GM21447 (cell line): ENCODE data around the gene SLC2A11.

ENCODE experiments used
- ATAC-seq: cut with Tn5 transposase; IDR thresholded peaks from one replicate; pipeline ENCODE4 v1.9.1; 2021; ENCODE audit not compliant: unreplicated experiment

Gene SLC2A11

DNA sequence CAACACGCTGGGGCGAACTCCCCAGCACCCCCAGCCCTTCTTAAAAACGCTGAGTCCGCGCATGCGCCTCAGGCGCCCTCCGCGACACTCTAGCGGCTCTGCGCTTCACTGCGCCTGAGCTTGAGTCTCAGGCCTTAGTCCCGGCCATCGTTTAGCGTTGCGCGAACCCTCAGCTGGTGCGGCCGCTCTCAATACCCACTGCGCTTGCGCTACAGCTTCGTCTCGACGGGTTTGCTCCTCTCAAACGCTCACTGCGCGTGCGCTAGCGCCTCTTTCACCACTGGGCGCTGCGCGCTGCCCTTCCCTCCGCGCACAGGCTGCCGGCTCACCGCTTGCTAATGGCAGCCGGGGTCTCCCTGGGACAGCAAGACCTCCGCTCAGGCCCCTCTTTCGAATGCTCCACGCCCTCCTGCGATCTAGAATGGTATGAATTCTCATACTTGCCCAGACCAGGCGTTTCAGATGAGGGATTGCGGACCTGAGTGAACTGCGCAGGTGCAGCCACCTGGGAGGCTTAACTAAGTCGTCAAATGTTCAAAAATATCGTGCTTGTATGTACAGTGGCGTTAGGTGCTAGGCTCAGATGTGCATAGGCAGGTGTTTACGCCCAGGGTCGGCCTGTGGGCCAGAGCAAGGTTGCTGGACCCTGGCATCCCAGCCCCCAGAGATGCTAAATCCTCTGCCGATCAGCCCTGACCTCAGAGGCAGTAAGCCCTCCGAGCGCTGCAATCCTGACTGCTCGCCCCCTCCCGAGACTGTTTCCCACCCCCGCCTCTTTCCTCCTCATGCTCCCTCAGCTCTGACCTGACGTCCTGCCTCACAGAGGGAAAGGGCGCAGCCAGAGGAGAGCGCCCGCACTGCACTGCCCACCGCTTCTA, at the start of gene SLC2A11:
Gene SLC2A11 (plus strand): TSS at position 270 of the 878 bp plus-strand sequence. CDS start 125 bp downstream, at position 395.
- ATAC-seq, result peak; percentile 86

DNA sequence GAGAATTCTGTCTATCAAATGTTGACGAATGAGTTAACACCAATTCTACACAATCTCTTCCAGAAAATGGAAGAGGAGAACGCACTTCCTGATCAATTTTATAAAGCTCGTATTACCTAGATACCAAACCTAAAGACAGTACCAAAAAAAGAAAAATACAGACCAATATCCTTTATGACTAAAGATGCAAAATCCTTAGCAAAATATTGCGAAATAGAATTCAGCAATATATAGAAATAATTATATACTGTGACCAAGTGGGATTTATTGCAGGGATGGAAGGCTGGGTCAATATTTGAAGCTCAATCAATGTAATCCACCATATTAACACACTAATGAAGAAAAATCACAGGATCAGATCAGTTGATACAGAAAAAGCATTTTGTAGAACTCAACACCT, 45.3 kb upstream of the SLC2A11 start:
- no peak for ATAC-seq

- ATAC-seq, result no peak
These were observed 42.0 kb upstream of the SLC2A11 start for GRCh38 chr22:23815541-23816155.

DNA sequence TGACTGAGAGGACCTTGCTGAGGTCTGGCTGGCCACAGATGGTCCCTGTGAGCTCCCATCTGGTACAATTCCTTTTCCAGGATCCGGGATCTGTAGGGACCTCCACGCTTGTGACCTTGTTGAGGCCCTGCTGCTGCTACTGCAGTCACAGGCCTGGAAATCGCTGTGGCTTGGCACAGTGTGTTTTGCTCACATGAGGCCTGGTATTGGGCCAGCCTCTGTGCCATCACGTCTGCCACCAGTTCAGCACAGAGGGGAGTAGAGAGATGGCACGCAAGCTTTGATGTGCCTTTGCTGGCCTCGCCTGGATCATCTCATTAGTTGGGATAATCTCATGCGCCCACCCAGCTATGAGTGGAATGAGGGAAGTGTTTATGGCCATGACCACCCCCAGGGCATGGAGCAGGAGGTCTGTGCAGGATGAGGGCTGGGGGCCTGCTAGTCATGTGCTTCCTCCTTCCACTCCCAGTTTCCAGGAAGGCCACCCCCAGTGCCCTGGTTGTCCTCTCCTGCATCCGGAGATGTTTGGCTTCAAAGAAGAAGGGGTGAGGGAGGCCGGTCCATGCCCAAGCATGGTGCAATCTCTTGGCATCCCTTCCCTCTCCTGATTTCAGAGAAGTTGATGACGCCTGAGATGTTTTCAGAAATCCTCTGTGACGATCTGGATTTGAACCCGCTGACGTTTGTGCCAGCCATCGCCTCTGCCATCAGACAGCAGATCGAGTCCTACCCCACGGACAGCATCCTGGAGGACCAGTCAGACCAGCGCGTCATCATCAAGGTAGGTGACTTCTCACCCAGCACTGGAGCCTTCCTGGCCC, 41.3 kb upstream of the SLC2A11 start:
- no peak for ATAC-seq

DNA sequence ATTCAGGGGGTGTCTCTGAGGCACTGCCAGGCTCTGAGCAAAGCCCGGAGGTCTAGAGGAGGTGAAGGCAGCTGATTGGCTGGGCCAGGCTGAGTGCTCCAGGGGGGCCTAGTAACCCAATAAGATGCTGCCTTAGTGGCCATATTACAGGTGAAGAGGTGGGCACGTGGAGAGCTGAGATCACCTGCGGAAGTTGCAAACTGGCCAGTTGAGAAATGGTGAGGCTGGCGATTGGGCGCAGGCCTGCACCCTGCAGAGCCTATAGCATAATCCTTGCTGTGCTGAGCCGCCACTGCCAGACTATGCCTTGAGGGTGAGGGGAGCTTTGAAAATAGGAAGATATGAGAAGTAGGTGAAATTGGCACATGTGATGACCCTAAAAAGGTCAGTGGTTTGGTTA, 40.5 kb upstream of the SLC2A11 start:
- no peak for ATAC-seq

DNA sequence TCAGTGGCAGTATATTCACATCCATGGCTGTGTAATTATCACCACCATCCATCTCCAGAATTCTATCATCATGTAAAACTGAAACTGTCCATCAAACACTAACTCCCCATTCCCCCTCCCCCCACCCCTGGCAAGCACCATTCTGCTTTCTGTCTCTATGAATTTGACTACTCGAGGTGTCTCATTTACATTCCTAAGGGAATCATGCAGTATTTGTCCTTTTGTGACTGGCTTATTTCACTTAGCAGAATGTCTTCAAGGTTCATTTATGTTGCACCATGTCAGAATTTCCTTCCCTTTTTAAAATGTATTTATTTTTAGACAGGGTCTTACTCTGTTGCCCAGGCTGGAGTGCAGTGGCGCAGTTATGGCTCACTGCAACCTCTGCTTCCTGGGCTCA, 39.1 kb upstream of the SLC2A11 start:
- ATAC-seq, result no peak

DNA sequence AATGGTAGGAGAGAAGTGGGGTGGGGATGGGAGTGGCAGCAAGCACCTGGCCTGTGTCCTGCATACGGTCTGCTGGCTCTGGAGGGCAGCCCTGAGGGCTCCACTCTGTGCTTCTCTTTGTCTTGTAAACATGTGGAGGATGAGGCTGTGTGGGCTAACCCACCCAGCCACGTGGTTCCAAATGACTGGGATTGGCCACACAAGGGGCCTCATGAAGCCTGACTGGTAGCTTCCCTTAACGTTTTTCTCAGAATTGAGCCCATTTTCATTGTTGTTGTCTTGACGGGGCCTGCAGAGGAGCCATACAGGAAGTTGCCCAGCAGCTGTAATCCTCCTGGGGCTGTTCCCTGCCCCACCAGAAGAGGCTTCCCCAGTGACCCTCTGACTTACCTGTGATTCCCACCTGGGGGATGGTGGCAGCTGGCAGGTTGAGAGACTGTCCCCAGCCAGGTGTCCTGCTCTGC, 36.9 kb upstream of the SLC2A11 start:
- ATAC-seq, result no peak

DNA sequence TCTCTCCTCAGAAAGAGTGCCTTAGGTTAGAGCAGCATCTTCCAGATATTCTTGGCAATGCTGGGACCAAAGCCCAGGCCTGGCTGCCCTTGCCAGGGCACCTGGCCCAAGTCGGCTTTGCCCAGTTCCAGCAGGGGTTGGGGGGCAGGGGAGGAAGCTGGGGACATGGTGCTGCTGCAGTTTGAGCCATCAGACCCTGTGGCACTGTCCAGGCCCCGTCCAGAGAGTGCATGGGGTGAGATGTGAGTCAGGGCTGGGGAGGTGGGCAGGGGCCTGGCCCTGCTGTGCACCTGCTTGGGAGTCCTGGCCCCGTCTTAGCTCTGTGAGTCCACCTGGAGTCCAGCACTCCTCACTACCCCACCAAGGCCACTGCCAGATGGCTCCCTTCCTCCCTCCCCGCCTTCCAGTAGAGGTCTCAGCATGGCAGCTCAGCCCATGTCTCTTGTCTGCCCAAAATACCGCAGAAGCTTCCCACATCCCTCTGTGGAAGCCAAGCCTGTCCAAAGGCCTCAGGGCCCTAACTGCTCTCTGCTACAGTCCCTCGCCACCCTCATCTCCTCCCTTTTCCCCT, 35.5 kb upstream of the SLC2A11 start:
- no peak for ATAC-seq

DNA sequence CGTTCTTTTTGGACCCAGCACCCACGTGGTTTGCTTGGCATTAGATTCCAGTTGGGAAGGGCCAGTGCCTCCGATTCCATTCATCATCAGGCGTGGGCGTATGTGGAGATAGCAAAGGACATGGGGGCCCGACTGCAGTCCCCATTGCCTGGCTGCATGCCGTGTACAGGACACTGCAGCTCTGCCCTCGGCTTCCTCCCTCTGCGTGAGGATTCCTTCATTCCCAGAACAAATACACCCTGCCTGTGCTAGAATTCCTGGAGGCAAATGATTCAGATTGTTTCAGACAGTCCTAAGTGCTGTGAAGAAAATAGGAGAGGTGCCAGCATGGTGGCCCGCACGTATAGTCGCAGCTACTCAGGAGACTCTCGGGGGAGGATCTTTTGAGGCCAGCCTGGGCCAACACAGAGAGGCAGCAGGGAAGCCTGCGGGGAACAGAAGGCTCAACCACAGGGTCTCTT, 34.3 kb upstream of the SLC2A11 start:
- no peak for ATAC-seq

DNA sequence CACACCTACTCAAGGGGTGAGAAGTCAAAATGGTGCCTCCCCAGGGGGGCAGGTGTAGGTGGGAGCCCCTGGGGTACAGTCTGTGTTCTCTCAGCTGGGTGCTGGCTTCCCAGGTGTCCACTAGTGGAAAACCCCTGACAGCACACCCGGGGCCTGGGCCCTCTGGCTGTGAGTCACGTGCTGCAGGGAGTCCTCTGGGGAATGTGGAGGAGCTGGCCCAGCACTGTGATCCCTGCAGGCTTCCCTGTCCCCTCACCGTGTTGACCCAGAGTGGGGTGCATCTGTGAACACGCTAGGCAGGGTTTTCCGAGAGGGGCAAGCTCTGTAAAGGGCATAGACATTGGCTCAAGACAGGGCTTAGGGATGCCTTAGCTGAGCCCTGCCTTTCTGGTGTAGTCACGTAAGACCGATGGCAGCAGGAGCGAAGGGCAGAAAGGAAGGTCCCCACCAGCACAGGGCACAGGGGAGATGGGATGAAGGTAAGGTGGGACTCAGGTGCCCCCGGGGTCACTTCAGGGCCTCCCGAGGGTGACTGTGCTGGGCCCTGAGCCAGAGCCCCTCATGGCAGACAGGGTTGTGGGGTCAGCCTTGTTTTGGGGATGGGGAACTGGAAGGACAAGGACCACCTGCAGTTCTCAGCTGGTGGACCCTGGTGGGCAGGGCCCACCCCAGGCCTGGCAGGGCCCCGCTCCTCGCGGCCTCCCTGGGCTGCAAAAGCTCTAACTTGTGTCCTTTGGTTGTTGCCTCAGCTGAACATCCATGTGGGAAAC, 33.0 kb upstream of the SLC2A11 start:
- ATAC-seq, result no peak

GRCh38 chr22:23825246-23825905, 32.3 kb upstream of the SLC2A11 start:
- ATAC-seq, result no peak

DNA sequence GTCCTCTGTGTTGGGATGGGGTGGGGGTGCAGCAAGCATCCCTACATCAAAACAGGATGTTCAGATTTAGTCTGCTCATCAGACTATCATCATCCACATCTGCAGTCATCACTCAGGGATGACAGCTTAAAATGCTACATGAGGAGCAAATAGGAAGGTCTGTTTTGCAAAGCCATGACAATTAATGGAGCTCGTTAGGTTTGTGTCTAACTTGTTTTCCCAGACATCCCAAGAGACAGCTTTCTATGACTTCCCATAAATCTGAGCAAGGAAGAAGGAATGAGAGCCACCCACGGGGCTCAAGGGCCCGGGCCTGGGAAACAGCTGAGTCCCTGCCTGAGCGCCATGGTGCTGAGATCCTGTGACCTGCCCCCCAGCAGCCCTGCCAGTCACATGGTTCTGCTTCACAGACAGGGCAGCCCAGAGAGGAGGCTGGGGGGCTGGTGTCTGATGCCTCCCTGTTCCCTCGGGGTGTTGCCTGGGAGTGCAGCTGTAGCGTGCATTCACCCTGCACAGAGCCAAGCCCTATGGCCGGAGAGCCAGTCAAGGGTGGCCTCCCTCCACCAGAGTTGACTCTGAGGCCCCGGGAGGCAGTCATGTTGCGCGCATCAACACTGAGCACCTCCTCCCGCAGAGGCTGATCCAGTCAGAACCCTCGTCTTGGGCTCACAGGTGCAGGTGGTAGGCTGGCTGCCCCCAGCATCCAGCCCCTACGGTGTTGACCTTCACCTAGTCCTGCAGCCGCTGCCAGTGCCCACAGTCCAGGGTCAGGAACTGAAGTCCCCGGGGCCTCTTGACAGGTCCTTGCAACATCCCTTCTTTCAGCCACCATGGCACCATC, 30.9 kb upstream of the SLC2A11 start:
- no peak for ATAC-seq

- ATAC-seq, result no peak
These were observed 30.2 kb upstream of the SLC2A11 start for GRCh38 chr22:23827351-23827995.

- ATAC-seq, result no peak
These were observed 28.6 kb upstream of the SLC2A11 start for GRCh38 chr22:23828800-23829680.

DNA sequence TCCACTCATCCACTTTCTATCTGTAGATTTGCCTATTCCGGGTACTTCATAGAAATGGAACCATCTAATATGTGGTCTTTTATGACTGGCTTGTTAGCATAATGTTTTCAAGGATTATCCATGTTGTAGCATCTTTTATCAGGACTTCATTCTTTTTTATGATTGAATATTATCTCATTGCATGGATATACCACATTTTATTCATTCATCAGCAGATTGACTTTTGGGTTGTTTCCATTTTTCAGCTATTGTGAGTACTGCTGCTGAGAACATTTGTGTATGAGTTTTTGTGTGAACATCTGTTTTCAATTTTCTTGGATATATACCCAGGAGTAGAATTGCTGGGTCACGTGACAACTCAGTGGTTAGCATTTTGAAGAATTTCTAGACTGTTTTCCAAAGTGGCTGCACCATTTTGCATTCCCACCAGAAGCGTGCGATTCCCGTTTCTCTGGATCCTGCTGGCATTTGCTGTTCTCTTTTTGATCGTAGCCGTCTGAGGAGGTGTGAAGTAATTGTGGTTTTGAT, 27.8 kb upstream of the SLC2A11 start:
- no peak for ATAC-seq

GRCh38 chr22:23831261-23831660, 26.4 kb upstream of the SLC2A11 start:
- ATAC-seq, result no peak

GRCh38 chr22:23831781-23832180, 25.9 kb upstream of the SLC2A11 start:
- no peak for ATAC-seq
